ENCODE results near the gene FAM149A.
A peak's percentile ranks its signal among the peaks of the same experiment; 100 is the strongest.

FAM149A gene

DNA sequence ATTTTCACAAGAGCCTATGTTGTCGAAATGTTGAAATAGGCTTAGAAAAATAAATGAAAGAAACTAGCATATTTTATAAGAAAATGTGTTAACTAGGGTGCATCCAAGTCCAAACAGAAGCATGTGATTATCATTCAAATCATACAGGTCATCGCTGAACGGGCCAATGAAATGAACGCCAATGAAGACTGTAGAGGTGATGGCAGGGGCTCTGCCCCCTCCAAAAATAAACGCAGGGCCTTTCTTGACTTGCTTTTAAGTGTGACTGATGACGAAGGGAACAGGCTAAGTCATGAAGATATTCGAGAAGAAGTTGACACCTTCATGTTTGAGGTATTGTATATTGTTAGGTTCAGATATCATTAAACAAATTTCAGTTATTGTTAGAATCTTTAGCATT is 96.5 kb downstream of the FAM149A start:
- no peak for DNase-seq

GRCh38 chr4:186201535-186202230 is 97.2 kb downstream of the FAM149A start:
- peak in 1 of 58 donors; percentile 5 for DNase-seq

- DNase-seq, result no peak
These were observed 98.1 kb downstream of the FAM149A start for GRCh38 chr4:186202490-186203140.

DNA sequence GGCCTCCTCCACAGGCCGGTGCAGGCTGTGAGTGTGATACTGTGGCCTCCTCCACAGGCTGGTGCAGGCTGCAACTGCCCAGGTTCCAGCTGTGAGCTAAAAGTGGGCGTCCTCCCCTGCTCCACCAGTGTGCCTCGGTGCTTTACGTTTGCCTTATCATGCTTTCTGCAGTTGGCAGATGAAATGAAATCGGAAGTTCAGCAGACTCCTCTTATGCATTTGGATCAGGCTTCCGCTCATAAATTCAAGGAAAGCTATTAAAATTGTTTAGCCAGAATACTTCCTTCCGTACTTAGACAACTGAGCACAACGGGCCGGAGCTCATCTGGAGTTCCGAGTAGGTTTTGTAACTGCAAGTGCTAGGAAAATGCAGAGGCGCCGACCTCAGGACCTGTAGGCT is 98.9 kb downstream of the FAM149A start:
- DNase-seq, result peak in 1 of 58 donors; percentile 22

- peak in 6 of 58 donors; percentile 34 to 62 (median 48) for DNase-seq
These were observed 99.6 kb downstream of the FAM149A start for GRCh38 chr4:186204103-186204559.

GRCh38 chr4:186204686-186205085 is 100.2 kb downstream of the FAM149A start:
- DNase-seq, result no peak

DNA sequence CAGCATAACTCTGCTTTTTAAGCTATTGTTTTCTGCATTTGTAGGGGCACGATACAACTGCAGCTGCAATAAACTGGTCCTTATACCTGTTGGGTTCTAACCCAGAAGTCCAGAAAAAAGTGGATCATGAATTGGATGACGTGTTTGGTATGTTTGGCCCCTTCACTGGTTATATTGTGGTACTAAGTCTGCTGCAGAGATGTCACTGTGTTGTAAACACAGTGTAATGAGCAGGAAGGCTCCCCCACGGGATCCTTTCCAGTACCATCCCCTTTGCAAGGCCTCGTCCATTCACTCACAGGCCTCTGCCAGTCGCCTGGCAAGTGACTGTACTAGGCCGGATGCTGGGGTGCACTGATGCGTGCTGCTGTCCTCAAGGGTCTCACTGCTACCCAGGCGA is 100.7 kb downstream of the FAM149A start:
- DNase-seq, result no peak

- DNase-seq, result no peak
These were observed 112.0 kb downstream of the FAM149A start for GRCh38 chr4:186216465-186217024.

GRCh38 chr4:186217733-186218293 is 113.3 kb downstream of the FAM149A start:
- no peak for DNase-seq

GRCh38 chr4:186221624-186222023 is 117.1 kb downstream of the FAM149A start:
- DNase-seq, result no peak

Measured in anterior cingulate cortex (tissue), 58 donors.